Iris pigment epithelial cell (primary cell): Measurements from ENCODE around the gene NNAT.

ENCODE experiments used
- DNase-seq: peaks from one replicate; pipeline ENCODE4 v3.0.0-alpha.2; 2011; ENCODE audit warnings: low read depth

NNAT gene

GRCh38 chr20:37502654-37503053 lies 18.4 kb upstream of the NNAT start:
- DNase-seq: no peak

GRCh38 chr20:37503256-37503927 lies 17.7 kb upstream of the NNAT start:
- no peak for DNase-seq

GRCh38 chr20:37504404-37505096 lies 16.5 kb upstream of the NNAT start:
- no peak for DNase-seq

- DNase-seq: no peak
Measured at GRCh38 chr20:37505263-37506151, 15.5 kb upstream of the NNAT start.

- no peak for DNase-seq
Measured at GRCh38 chr20:37506152-37506725, 14.8 kb upstream of the NNAT start.

GRCh38 chr20:37510226-37510625 lies 10.8 kb upstream of the NNAT start:
- DNase-seq: no peak

GRCh38 chr20:37511610-37512275 lies 9.3 kb upstream of the NNAT start:
- DNase-seq: peak; percentile 57

GRCh38 chr20:37513779-37514359 lies 7.2 kb upstream of the NNAT start:
- DNase-seq: no peak

GRCh38 chr20:37515876-37516275 lies 5.2 kb upstream of the NNAT start:
- no peak for DNase-seq

GRCh38 chr20:37516811-37517750 lies 4.0 kb upstream of the NNAT start:
- DNase-seq: peak; percentile 76

GRCh38 chr20:37518059-37518458 lies 3.0 kb upstream of the NNAT start:
- DNase-seq: no peak

GRCh38 chr20:37518606-37519507 lies 2.2 kb upstream of the NNAT start:
- DNase-seq: no peak

GRCh38 chr20:37519508-37520418 lies 1.3 kb upstream of the NNAT start:
- peak; percentile 22 for DNase-seq

- DNase-seq: no peak
Measured at GRCh38 chr20:37520419-37520955, 563 bp upstream of the NNAT start.

- peak; percentile 68 for DNase-seq
Measured at GRCh38 chr20:37522260-37523011, 1.4 kb downstream of the NNAT start.

GRCh38 chr20:37523012-37523391 lies 2.0 kb downstream of the NNAT start:
- DNase-seq: no peak
